Tibial nerve (tissue), 4 donors: ENCODE data around the gene CRYGD. TPM values are rescaled to one million over a fixed set of nuclear protein-coding genes. Genes with fewer than 3 reads are reported as not detected.
A peak's percentile ranks its signal among the peaks of the same experiment; 100 is the strongest.

ENCODE experiments used
- DNase-seq, 2 donors: peaks; one replicate each; pipeline ENCODE4 v3.0.0-alpha.2; 2019; ENCODE audit warnings: low spot score in 2 of 2
- H3K27ac ChIP-seq, 4 donors: fragments of 200-600 bp; sonication (generic) in 3 of 4; one replicate each; pipeline ENCODE4 v1.5.1; 2017 to 2019; ENCODE audit warnings: mild to moderate bottlenecking in 1 of 4
- H3K27me3 ChIP-seq, 2 donors: fragments of 200-600 bp; sonication (generic) in 1 of 2; one replicate each; pipeline versions ENCODE4 v1.5.1 to v1.6.0; 2017 to 2019
- H3K36me3 ChIP-seq, 3 donors: fragments of 200-600 bp; sonication (generic); one replicate each; pipeline ENCODE4 v1.5.1; 2018 to 2019
- H3K4me1 ChIP-seq, 4 donors: fragments of 200-600 bp; sonication (generic) in 3 of 4; one replicate each; pipeline ENCODE4 v1.5.1; 2017 to 2019
- H3K4me3 ChIP-seq, 4 donors: fragments of 200-600 bp; sonication (generic) in 3 of 4; one replicate each; pipeline ENCODE4 v1.5.1; 2017 to 2019; ENCODE audit warnings: mild to moderate bottlenecking in 1 of 4, moderate library complexity in 1 of 4
- H3K9me3 ChIP-seq, 4 donors: fragments of 200-600 bp; sonication (generic) in 3 of 4; one replicate each; pipeline ENCODE4 v1.5.1; 2017 to 2019
- CTCF ChIP-seq, 5 experiments: fragments of 200-600 bp in 3 of 5; fragments of 450-650 bp in 2 of 5; sonication (generic) in 3 of 5; IDR thresholded peaks; one replicate each; pipeline ENCODE4 v1.5.1; 2016 to 2019; ENCODE audit warnings: antibody characterized with exemption in 5 of 5, mild to moderate bottlenecking in 3 of 5, moderate library complexity in 2 of 5
- EP300 ChIP-seq, 2 donors: sonication (generic); formaldehyde crosslinking; IDR thresholded peaks; one replicate each; pipeline ENCODE4 v1.6.1; 2017; ENCODE audit warnings: antibody characterized with exemption in 2 of 2, mild to moderate bottlenecking in 1 of 2
- POLR2A ChIP-seq, 2 donors: fragments of 450-650 bp; IDR thresholded peaks; one replicate each; pipeline ENCODE4 v1.6.1; 2017; ENCODE audit warnings: antibody characterized with exemption in 2 of 2, mild to moderate bottlenecking in 2 of 2, moderate library complexity in 2 of 2
- WGBS, 2 donors: methylation state at CpG; one replicate each; pipeline ENCODE4 v1.1.5; 2018; 5-methylcytosine and 5-hydroxymethylcytosine counted together
- total RNA-seq, 4 donors: library from RNA; depleted of rRNA; stranded (reverse); fragments of >200 nt; gene quantifications; one replicate each; pipeline ENCODE4 v1.1.0, GENCODE V29; 2016

The CRYGD gene
- total RNA-seq, 4 donors from 2014 or later = not detected

DNA sequence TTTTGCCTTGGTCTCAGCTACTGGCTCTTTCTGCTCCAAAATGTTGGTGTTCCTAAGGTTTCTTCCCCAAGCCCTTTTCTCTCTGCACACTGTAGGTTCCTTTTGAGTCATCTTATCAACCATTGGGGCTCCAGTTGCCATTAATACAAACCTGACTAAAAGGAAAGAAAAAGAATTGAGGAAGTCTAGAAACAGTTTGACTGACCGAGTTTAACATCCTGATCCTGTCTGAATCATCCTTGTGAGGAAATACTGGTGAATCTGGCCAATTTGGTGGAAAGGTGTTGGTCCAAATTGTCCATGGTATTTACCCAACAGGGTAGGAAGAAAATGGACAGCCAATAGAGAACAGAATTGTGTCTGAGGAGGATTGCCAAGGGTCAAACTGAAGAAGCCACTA lies 38.3 kb downstream of the CRYGD start:
- no peak for DNase-seq
- 61 to 64% methylated on average over 1 of the region's 1 CpG for WGBS, 2 donors
- Histone ChIP-seq H3K4me3 (no peak overlapping the region), H3K9me3 (peaks cover 0 to 8% (median 0%) of the 10 kb centered on the region in 4 donors), H3K27ac (no peak overlapping the region), H3K27me3 (no peaks in the 10 kb centered on the region), H3K36me3 (no peaks in the 10 kb centered on the region), H3K4me1 (no peaks in the 10 kb centered on the region)
- TF ChIP-seq CTCF (IDR thresholded peaks at IDR 0.05) (no peak), POLR2A (IDR thresholded peaks at IDR 0.05) (no peak), EP300 (IDR thresholded peaks at IDR 0.05) (no peak)

- Histone ChIP-seq H3K36me3 (no peaks in the 10 kb centered on the region), H3K4me3 (no peak overlapping the region), H3K9me3 (peaks cover 0 to 9% (median 0%) of the 10 kb centered on the region in 4 donors), H3K27me3 (no peaks in the 10 kb centered on the region), H3K27ac (no peak overlapping the region), H3K4me1 (no peaks in the 10 kb centered on the region)
- TF ChIP-seq POLR2A (IDR thresholded peaks at IDR 0.05) (no peak), CTCF (IDR thresholded peaks at IDR 0.05) (no peak), EP300 (IDR thresholded peaks at IDR 0.05) (no peak)
- DNase-seq = no peak
Observed at GRCh38 chr2:208083807-208084206, 40.5 kb downstream of the CRYGD start.

DNA sequence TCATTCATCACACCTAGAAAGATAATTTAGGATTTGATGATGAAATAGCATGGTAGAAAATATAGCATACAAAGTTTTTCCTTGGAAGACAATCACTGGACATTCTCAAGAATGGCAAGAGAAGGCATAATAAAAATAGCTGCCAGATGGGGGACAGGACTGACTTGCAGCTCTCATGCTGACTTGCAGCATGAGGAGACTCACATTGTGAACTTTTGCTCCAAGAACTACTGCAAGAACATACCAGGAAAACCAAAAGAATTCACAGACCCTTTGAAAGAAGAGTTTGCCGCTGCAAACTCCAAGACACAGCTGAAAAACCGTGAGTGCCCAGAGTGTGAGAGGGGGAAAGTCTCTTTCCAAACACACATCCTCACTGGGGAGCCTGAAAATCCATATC lies 47.0 kb downstream of the CRYGD start:
- Histone ChIP-seq H3K36me3 (no peaks in the 10 kb centered on the region), H3K27me3 (no peaks in the 10 kb centered on the region), H3K4me3 (no peak overlapping the region), H3K27ac (no peak overlapping the region), H3K4me1 (no peaks in the 10 kb centered on the region), H3K9me3 (peaks cover 0 to 9% (median 0%) of the 10 kb centered on the region in 4 donors)
- TF ChIP-seq EP300 (IDR thresholded peaks at IDR 0.05) (no peak), POLR2A (IDR thresholded peaks at IDR 0.05) (no peak), CTCF (IDR thresholded peaks at IDR 0.05) (no peak)
- DNase-seq = no peak
- 60 to 66% methylated on average over 2 of the region's 2 CpGs for WGBS, 2 donors

DNA sequence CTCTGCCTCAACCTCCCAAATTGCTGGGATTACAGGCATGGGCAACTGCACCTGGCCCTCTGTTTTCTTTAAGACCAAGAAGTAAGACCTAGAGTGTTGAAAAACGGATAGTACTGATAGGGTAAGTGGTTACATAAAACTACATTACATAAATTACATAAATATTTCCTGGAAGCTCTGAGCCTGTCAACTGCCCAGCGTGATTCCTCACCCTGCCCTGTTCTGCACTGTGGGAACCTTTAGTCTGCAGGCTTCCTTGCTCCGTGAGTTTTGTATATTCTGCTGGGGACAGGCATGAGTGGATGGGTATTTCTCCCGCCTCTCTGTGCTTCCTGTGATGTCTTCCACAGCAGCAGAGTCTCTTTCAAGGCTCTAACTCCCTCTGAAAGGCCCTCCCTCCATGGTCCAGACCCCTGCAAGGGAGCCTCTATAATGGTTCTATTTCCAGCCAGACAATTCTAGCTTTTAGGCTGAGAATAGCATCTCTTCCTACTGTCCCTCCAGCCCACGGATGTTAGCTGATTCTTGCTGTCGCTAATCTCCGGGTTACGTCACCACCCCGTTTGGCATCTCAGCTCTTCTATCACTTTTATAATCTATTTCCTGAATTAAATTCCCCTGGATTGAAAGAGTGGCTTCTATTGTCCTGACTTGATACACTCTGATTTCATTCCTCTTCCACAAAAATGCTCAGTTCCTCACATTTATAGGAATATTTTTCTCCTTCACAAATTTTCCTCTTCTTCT lies 49.5 kb downstream of the CRYGD start:
- Histone ChIP-seq H3K4me3 (no peak overlapping the region), H3K9me3 (no peaks in the 10 kb centered on the region), H3K36me3 (no peaks in the 10 kb centered on the region), H3K27ac (no peak overlapping the region), H3K4me1 (no peaks in the 10 kb centered on the region), H3K27me3 (no peaks in the 10 kb centered on the region)
- TF ChIP-seq POLR2A (IDR thresholded peaks at IDR 0.05) (no peak), EP300 (IDR thresholded peaks at IDR 0.05) (no peak), CTCF (IDR thresholded peaks at IDR 0.05) (no peak)
- WGBS, 2 donors = 32 to 49% methylated on average over 9 of the region's 9 CpGs
- DNase-seq = no peak

- TF ChIP-seq EP300 (IDR thresholded peaks at IDR 0.05) = no peak
- peak; percentile 65 to 77 (median 71) for TF ChIP-seq CTCF (IDR thresholded peaks at IDR 0.05)
- no peak for TF ChIP-seq POLR2A (IDR thresholded peaks at IDR 0.05)
- no peaks in the 10 kb centered on the region for H3K4me1 ChIP-seq
- peak; percentile 36 to 81 for DNase-seq
Observed at GRCh38 chr2:208072250-208072892, 52.0 kb downstream of the CRYGD start.

More at GRCh38 chr2:208072250-208072892, 52.0 kb downstream of the CRYGD start:
- no peaks in the 10 kb centered on the region for H3K27me3 ChIP-seq
- H3K4me3 ChIP-seq = no peak overlapping the region
- H3K36me3 ChIP-seq = no peaks in the 10 kb centered on the region
- H3K27ac ChIP-seq = no peak overlapping the region
- WGBS, 2 donors = 26 to 27% methylated on average over 9 of the region's 9 CpGs
- no peaks in the 10 kb centered on the region for H3K9me3 ChIP-seq
